A549 (cell line): Measurements from ENCODE around the gene VPS26B.

Experiments used
- CEBPB ChIP-seq, 2 experiments: fragments of >200 bp in 1 of 2; sonication (Bioruptor Twin) in 1 of 2; formaldehyde crosslinking in 1 of 2; IDR thresholded peaks; 2 replicates each; pipeline ENCODE4 v1.6.1; 2012 to 2016
- CTCF ChIP-seq: fragments of >200 bp; sonication (Bioruptor Twin); formaldehyde crosslinking; IDR thresholded peaks from 3 replicates; pipeline ENCODE4 v1.5.1; 2016
- ESRRA ChIP-seq: fragments of 150-350 bp; IDR thresholded peaks from 2 replicates; pipeline ENCODE4 v1.6.1; 2014; ENCODE audit warnings: mild to moderate bottlenecking, low read length, borderline replicate concordance
- JUNB ChIP-seq: fragments of >200 bp; sonication (Bioruptor Twin); formaldehyde crosslinking; IDR thresholded peaks from 2 replicates; pipeline ENCODE4 v1.6.1; 2016
- KDM5A ChIP-seq: fragments of 200-600 bp; sonication (generic); IDR thresholded peaks from 2 replicates; pipeline ENCODE4 v1.6.1; 2016; ENCODE audit warnings: antibody characterized with exemption, mild to moderate bottlenecking
- MAX ChIP-seq: IDR thresholded peaks from 2 replicates; pipeline ENCODE4 v1.6.1; 2012
- MAZ ChIP-seq: fragments of 150-350 bp; IDR thresholded peaks from 2 replicates; pipeline ENCODE4 v1.6.1; 2014; ENCODE audit warnings: antibody characterized with exemption, low read depth, low read length, borderline replicate concordance
- PBX3 ChIP-seq: IDR thresholded peaks from 2 replicates; pipeline ENCODE4 v1.6.1; 2012
- POLR2A ChIP-seq: IDR thresholded peaks from 2 replicates; pipeline ENCODE4 v1.6.1; 2012; ENCODE audit warnings: mild to moderate bottlenecking, low read length
- POLR2AphosphoS2 ChIP-seq: conservative IDR thresholded peaks from 2 replicates; pipeline ENCODE4 v1.6.1; 2012; ENCODE audit warnings: low read length, improper control_type of control experiment, inconsistent platforms
- REST ChIP-seq: fragments of 200-600 bp; sonication (generic); IDR thresholded peaks from 2 replicates; pipeline ENCODE4 v1.6.1; 2016; ENCODE audit warnings: antibody characterized with exemption, mild to moderate bottlenecking, moderate library complexity
- RNF2 ChIP-seq: fragments of 200-600 bp; sonication (generic); IDR thresholded peaks from 2 replicates; pipeline ENCODE4 v1.6.1; 2016; ENCODE audit warnings: low read depth, mild to moderate bottlenecking, antibody characterized with exemption, moderate library complexity, borderline replicate concordance
- TP53 ChIP-seq: fragments of 250-450 bp; sonication (Bioruptor Pico); IDR thresholded peaks from 2 replicates; pipeline ENCODE4 v1.5.0; 2021; ENCODE audit warnings: mild to moderate bottlenecking, moderate library complexity
- USF2 ChIP-seq: fragments of 450-650 bp; IDR thresholded peaks from 2 replicates; pipeline ENCODE4 v1.6.1; 2014; ENCODE audit warnings: antibody characterized with exemption

GRCh38 chr11:134244593-134244992, 20.1 kb downstream of the VPS26B start:
- TF ChIP-seq TP53 (CRISPR knock-in tag) (no peak), CEBPB (IDR thresholded peaks at IDR 0.05) (no peak), CTCF (peak; percentile 10; the same call in 1 of the 3 replicates), POLR2AphosphoS2 (no peak), JUNB (no peak), POLR2A (no peak), PBX3 (no peak), USF2 (no peak), MAZ (no peak), KDM5A (no peak), REST (no peak), MAX (no peak), RNF2 (no peak), ESRRA (no peak)
